LHCN-M2 (cell line): Measurements from ENCODE around the gene CDHR4. TPM values are rescaled to one million over a fixed set of nuclear protein-coding genes. Genes with fewer than 3 reads are reported as not detected.
A peak's percentile ranks its signal among the peaks of the same experiment; 100 is the strongest.
"Not testable (repeated sequence)": the region's sequence is repeated elsewhere in the genome, so short reads cannot be mapped to it uniquely, and the experiment has no call there.

Experiments used
- DNase-seq: peaks from one replicate; pipeline ENCODE4 v3.0.0-alpha.2; 2012; ENCODE audit warnings: low read depth
- total RNA-seq: library from RNA; depleted of rRNA; stranded (reverse); fragments of >200 nt; gene quantifications from 2 replicates; pipeline ENCODE4 v1.2.3, GENCODE V29; 2014

CDHR4 gene
- total RNA-seq, 1 experiment from 2014 or later: not detected

GRCh38 chr3:49804141-49805041 is 4.7 kb upstream of the CDHR4 start:
- DNase-seq: no peak

- DNase-seq: no peak
Measured at GRCh38 chr3:49803465-49804140, 3.9 kb upstream of the CDHR4 start.

- peak; percentile 73 for DNase-seq
Measured at GRCh38 chr3:49802719-49803464, 3.2 kb upstream of the CDHR4 start, which contains the start of gene INKA1. TSS of gene INKA1 (plus strand) at chr3:49803261. CDS start at chr3:49803393, 132 bp downstream.

- DNase-seq: no peak
Measured at GRCh38 chr3:49801160-49801559, 1.5 kb upstream of the CDHR4 start.

GRCh38 chr3:49799105-49799504 is 568 bp downstream of the CDHR4 start:
- no peak for DNase-seq

GRCh38 chr3:49794926-49795905 is 4.5 kb downstream of the CDHR4 start:
- DNase-seq: no peak

- no peak for DNase-seq
Measured at GRCh38 chr3:49794431-49794830, 5.2 kb downstream of the CDHR4 start.

GRCh38 chr3:49793486-49794085 is 6.1 kb downstream of the CDHR4 start:
- DNase-seq: no peak

GRCh38 chr3:49792371-49793150 is 7.1 kb downstream of the CDHR4 start:
- DNase-seq: no peak

- no peak for DNase-seq
Measured at GRCh38 chr3:49791571-49791970, 8.1 kb downstream of the CDHR4 start.

GRCh38 chr3:49790626-49791411 is 8.9 kb downstream of the CDHR4 start:
- no peak for DNase-seq

GRCh38 chr3:49788056-49788455 is 11.6 kb downstream of the CDHR4 start:
- DNase-seq: no peak

- no peak for DNase-seq
Measured at GRCh38 chr3:49787536-49787935, 12.1 kb downstream of the CDHR4 start.

GRCh38 chr3:49787182-49787464 is 12.6 kb downstream of the CDHR4 start:
- no peak for DNase-seq

- peak; percentile 100 for DNase-seq
Measured at GRCh38 chr3:49786357-49787181, 13.1 kb downstream of the CDHR4 start, which contains the start of gene IP6K1. TSS of gene IP6K1 (minus strand) at chr3:49786542. CDS start at chr3:49748040, 38,502 bp downstream.

- DNase-seq: no peak
Measured at GRCh38 chr3:49785565-49786356, 13.9 kb downstream of the CDHR4 start.

- DNase-seq: not testable (repeated sequence)
Measured at GRCh38 chr3:49782277-49782676, 17.4 kb downstream of the CDHR4 start.
